GM23338 (cell line): ENCODE measurements around the gene B4GALNT1. TPM values are rescaled to one million over a fixed set of nuclear protein-coding genes. Genes with fewer than 3 reads are reported as not detected.

Experiments
- ATAC-seq: fragments of 200-7000 bp; cut with Tn5 transposase; 3 replicates; pipeline ENCODE4 v1.9.1; 2020
- DNase-seq: peaks from one replicate; pipeline ENCODE4 v3.0.0-alpha.2; 2015; ENCODE audit warnings: low spot score
- H2AFZ ChIP-seq: fragments of 200-600 bp; sonication (generic); 2 replicates; pipeline ENCODE4 v1.8.0; 2016; ENCODE audit warnings: antibody characterized with exemption, mild to moderate bottlenecking, moderate library complexity
- H3F3A ChIP-seq: fragments of 200-600 bp; sonication (generic); replicated peaks from 2 replicates; pipeline ENCODE4 v1.8.0; 2017; ENCODE audit warnings: antibody characterized with exemption, mixed run types, low read depth
- H3K27ac ChIP-seq: fragments of 200-600 bp; sonication (generic); 2 replicates; pipeline ENCODE4 v1.6.1; 2016; ENCODE audit warnings: low read depth
- H3K27me3 ChIP-seq: fragments of 200-600 bp; sonication (generic); 2 replicates; pipeline ENCODE4 v1.8.0; 2016; ENCODE audit warnings: mild to moderate bottlenecking, mixed run types, moderate library complexity; ENCODE audit not compliant: insufficient read depth
- H3K36me3 ChIP-seq: fragments of 200-600 bp; sonication (generic); 2 replicates; pipeline ENCODE4 v1.8.0; 2016; ENCODE audit warnings: mild to moderate bottlenecking; ENCODE audit not compliant: insufficient read depth
- H3K4me1 ChIP-seq: fragments of 200-600 bp; sonication (generic); 2 replicates; pipeline ENCODE4 v1.8.0; 2016; ENCODE audit warnings: mild to moderate bottlenecking, moderate library complexity; ENCODE audit not compliant: insufficient read depth
- H3K4me2 ChIP-seq: fragments of 200-600 bp; sonication (generic); 2 replicates; pipeline ENCODE4 v1.7.1; 2017; ENCODE audit warnings: mixed run types
- H3K4me3 ChIP-seq: fragments of 200-600 bp; sonication (generic); 2 replicates; pipeline ENCODE4 v1.6.1; 2016; ENCODE audit warnings: mixed run types
- H3K79me2 ChIP-seq: fragments of 200-600 bp; sonication (generic); replicated peaks from 2 replicates; pipeline ENCODE4 v1.8.0; 2017; ENCODE audit warnings: mild to moderate bottlenecking; ENCODE audit not compliant: insufficient read depth
- H3K9me2 ChIP-seq: fragments of 200-600 bp; sonication (generic); 2 replicates; pipeline ENCODE4 v1.8.0; 2017; ENCODE audit not compliant: insufficient read depth
- H4K20me1 ChIP-seq: fragments of 200-600 bp; sonication (generic); replicated peaks from 2 replicates; pipeline ENCODE4 v1.8.0; 2017; ENCODE audit warnings: mild to moderate bottlenecking; ENCODE audit not compliant: insufficient read depth
- H3K27ac Mint-ChIP-seq: 2 replicates; pipeline ENCODE4 v1.8.0; 2020; ENCODE audit warnings: inconsistent platforms, mild to moderate bottlenecking, moderate library complexity, mixed read lengths
- H3K27me3 Mint-ChIP-seq: 3 replicates; pipeline ENCODE4 v1.8.0; 2022; ENCODE audit warnings: low read depth, mild to moderate bottlenecking, moderate library complexity, mixed read lengths, inconsistent platforms; ENCODE audit not compliant: insufficient read depth, poor library complexity
- H3K36me3 Mint-ChIP-seq: 3 replicates; pipeline ENCODE4 v1.8.0; 2021; ENCODE audit warnings: low read depth, mild to moderate bottlenecking, inconsistent platforms, moderate library complexity, mixed read lengths
- H3K4me1 Mint-ChIP-seq: 3 replicates; pipeline ENCODE4 v1.8.0; 2020; ENCODE audit warnings: mild to moderate bottlenecking, inconsistent platforms, mixed read lengths
- H3K4me3 Mint-ChIP-seq: 3 replicates; pipeline ENCODE4 v1.8.0; 2021; ENCODE audit warnings: moderate library complexity, mild to moderate bottlenecking, inconsistent platforms, mixed read lengths
- H3K9me3 Mint-ChIP-seq: 3 replicates; pipeline ENCODE4 v1.8.0; 2020; ENCODE audit warnings: moderate library complexity, mild to moderate bottlenecking, inconsistent platforms, mixed read lengths
- CREB1 ChIP-seq: fragments of 250-450 bp; sonication (Bioruptor Pico); IDR thresholded peaks from 2 replicates; pipeline ENCODE4 v1.5.0; 2020; ENCODE audit warnings: low read depth, mild to moderate bottlenecking, moderate library complexity
- EZH2 ChIP-seq: fragments of 200-600 bp; sonication (generic); IDR thresholded peaks from one replicate; pipeline ENCODE4 v1.8.0; 2017; ENCODE audit warnings: antibody characterized with exemption, mild to moderate bottlenecking, low read depth; ENCODE audit not compliant: unreplicated experiment
- EZH2phosphoT487 ChIP-seq: fragments of 200-600 bp; sonication (generic); IDR thresholded peaks from one replicate; pipeline ENCODE4 v1.8.1; 2018; ENCODE audit warnings: antibody characterized with exemption; ENCODE audit not compliant: unreplicated experiment
- JUNB ChIP-seq: IDR thresholded peaks from one replicate; pipeline ENCODE4 v1.6.1; 2016; ENCODE audit warnings: antibody characterized with exemption; ENCODE audit not compliant: unreplicated experiment
- NANOG ChIP-seq: IDR thresholded peaks from 2 replicates; pipeline ENCODE4 v1.6.1; 2016; ENCODE audit warnings: antibody characterized with exemption, borderline replicate concordance
- POLR2AphosphoS5 ChIP-seq: IDR thresholded peaks from 2 replicates; pipeline ENCODE4 v1.6.1; 2016; ENCODE audit warnings: antibody characterized with exemption, low read depth
- STAT1 ChIP-seq: IDR thresholded peaks from one replicate; pipeline ENCODE4 v1.6.1; 2016; ENCODE audit warnings: antibody characterized with exemption; ENCODE audit not compliant: unreplicated experiment
- ZNF114 ChIP-seq: fragments of 250-450 bp; sonication (Bioruptor Pico); IDR thresholded peaks from 2 replicates; pipeline ENCODE4 v1.5.0; 2020; ENCODE audit warnings: mild to moderate bottlenecking, moderate library complexity
- ZNF331 ChIP-seq: fragments of 250-450 bp; sonication (Bioruptor Pico); IDR thresholded peaks from 2 replicates; pipeline ENCODE4 v1.5.0; 2020; ENCODE audit warnings: low read depth, mild to moderate bottlenecking, moderate library complexity
- polyA plus RNA-seq: library from polyadenylated mRNA; unstranded; fragments of >200 nt; fragmentation: Nextera tagmentation; extraction: Ambion mirVana; gene quantifications from 2 replicates; pipeline ENCODE4 v1.2.1, GENCODE V29; 2016
- total RNA-seq: library from RNA; depleted of rRNA; stranded (reverse); fragments of >200 nt; shearing (Covaris generic); gene quantifications from 2 replicates; pipeline ENCODE4 v1.2.3, GENCODE V29; 2014
- TF ChIP-seq, protein P1 (sequence below): IDR thresholded peaks from one replicate; pipeline ENCODE4 v1.6.1; 2018; ENCODE audit warnings: antibody characterized with exemption; ENCODE audit not compliant: unreplicated experiment
- TF ChIP-seq, protein P2 (sequence below): IDR thresholded peaks from 2 replicates; pipeline ENCODE4 v1.6.1; 2016; ENCODE audit warnings: antibody characterized with exemption
- TF ChIP-seq, protein P3 (sequence below): fragments of 250-450 bp; sonication (Bioruptor Pico); IDR thresholded peaks from 2 replicates; pipeline ENCODE4 v1.5.0; 2020; ENCODE audit warnings: mild to moderate bottlenecking, moderate library complexity
- TF ChIP-seq, protein P4 (sequence below), 2 experiments: fragments of 200-600 bp in 1 of 2; sonication (generic) in 1 of 2; conservative IDR thresholded peaks; 2 replicates each; pipeline versions ENCODE4 v1.5.1 to v1.6.1; 2016 to 2017; ENCODE audit warnings: antibody characterized with exemption in 2 of 2, low read depth in 2 of 2, mild to moderate bottlenecking in 2 of 2, moderate library complexity in 1 of 2

B4GALNT1 gene
- total and polyA plus RNA-seq, 2 experiments from 2014 or later = 1.3 to 2.4 TPM

DNA sequence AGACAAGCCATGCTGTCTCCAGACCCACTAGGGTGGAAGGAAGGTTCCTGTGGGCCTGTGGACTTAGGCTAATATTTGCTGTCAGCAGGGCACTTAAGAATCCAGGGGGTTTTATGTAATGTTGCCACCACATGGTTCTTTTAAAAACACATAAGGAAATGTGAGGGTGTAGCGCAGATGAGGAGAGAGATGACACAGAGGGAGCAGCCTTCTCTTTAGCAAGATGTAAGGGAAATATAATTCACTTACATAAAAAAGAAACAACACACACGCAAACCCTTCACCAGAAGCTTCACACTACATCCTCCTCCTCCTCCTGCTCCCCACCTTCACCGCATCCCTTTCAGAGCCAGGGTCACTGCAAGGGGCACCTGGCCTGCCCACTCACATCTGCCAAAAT, 46.9 kb downstream of the B4GALNT1 start:
- peaks cover 16% of the 10 kb centered on the region for H3F3A ChIP-seq
- H3K4me3 ChIP-seq = no peak overlapping the region
- peaks cover 8% of the 10 kb centered on the region for H3K36me3 ChIP-seq
- DNase-seq = no peak
- H3K9me2 ChIP-seq = no peaks in the 10 kb centered on the region
- Mint-ChIP-seq H3K36me3 (peaks cover 10% of the 10 kb centered on the region), H3K27ac (no peak overlapping the region), H3K27me3 (peaks cover 3% of the 10 kb centered on the region), H3K9me3 (no peaks in the 10 kb centered on the region), H3K4me1 (peaks cover 9% of the 10 kb centered on the region), H3K4me3 (no peak overlapping the region)
- peaks cover 10% of the 10 kb centered on the region; the same call in 1 of the 2 replicates for H4K20me1 ChIP-seq
- no peak overlapping the region for H3K27ac ChIP-seq
- 0 out of 2 replicates have a peak, but pooled peaks cover 8% of the 10 kb centered on the region for H3K27me3 ChIP-seq
- H3K4me2 ChIP-seq = no peak overlapping the region
- no peak overlapping the region for H2AFZ ChIP-seq
- H3K79me2 ChIP-seq = no peaks in the 10 kb centered on the region
- peaks cover 4% of the 10 kb centered on the region; the same call in 1 of the 2 replicates for H3K4me1 ChIP-seq
- no peak for ATAC-seq
- TF ChIP-seq POLR2AphosphoS5 (no peak), CREB1 (CRISPR knock-in tag) (no peak), JUNB (no peak), EZH2 (no peak), NANOG (no peak), EZH2phosphoT487 (no peak), STAT1 (no peak), ZNF331 (no peak), ZNF114 (no peak)
- TF ChIP-seq, protein P1, sequence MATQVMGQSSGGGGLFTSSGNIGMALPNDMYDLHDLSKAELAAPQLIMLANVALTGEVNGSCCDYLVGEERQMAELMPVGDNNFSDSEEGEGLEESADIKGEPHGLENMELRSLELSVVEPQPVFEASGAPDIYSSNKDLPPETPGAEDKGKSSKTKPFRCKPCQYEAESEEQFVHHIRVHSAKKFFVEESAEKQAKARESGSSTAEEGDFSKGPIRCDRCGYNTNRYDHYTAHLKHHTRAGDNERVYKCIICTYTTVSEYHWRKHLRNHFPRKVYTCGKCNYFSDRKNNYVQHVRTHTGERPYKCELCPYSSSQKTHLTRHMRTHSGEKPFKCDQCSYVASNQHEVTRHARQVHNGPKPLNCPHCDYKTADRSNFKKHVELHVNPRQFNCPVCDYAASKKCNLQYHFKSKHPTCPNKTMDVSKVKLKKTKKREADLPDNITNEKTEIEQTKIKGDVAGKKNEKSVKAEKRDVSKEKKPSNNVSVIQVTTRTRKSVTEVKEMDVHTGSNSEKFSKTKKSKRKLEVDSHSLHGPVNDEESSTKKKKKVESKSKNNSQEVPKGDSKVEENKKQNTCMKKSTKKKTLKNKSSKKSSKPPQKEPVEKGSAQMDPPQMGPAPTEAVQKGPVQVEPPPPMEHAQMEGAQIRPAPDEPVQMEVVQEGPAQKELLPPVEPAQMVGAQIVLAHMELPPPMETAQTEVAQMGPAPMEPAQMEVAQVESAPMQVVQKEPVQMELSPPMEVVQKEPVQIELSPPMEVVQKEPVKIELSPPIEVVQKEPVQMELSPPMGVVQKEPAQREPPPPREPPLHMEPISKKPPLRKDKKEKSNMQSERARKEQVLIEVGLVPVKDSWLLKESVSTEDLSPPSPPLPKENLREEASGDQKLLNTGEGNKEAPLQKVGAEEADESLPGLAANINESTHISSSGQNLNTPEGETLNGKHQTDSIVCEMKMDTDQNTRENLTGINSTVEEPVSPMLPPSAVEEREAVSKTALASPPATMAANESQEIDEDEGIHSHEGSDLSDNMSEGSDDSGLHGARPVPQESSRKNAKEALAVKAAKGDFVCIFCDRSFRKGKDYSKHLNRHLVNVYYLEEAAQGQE = no peak
- TF ChIP-seq, protein P2, sequence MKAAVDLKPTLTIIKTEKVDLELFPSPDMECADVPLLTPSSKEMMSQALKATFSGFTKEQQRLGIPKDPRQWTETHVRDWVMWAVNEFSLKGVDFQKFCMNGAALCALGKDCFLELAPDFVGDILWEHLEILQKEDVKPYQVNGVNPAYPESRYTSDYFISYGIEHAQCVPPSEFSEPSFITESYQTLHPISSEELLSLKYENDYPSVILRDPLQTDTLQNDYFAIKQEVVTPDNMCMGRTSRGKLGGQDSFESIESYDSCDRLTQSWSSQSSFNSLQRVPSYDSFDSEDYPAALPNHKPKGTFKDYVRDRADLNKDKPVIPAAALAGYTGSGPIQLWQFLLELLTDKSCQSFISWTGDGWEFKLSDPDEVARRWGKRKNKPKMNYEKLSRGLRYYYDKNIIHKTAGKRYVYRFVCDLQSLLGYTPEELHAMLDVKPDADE = no peak
- TF ChIP-seq, protein P3, sequence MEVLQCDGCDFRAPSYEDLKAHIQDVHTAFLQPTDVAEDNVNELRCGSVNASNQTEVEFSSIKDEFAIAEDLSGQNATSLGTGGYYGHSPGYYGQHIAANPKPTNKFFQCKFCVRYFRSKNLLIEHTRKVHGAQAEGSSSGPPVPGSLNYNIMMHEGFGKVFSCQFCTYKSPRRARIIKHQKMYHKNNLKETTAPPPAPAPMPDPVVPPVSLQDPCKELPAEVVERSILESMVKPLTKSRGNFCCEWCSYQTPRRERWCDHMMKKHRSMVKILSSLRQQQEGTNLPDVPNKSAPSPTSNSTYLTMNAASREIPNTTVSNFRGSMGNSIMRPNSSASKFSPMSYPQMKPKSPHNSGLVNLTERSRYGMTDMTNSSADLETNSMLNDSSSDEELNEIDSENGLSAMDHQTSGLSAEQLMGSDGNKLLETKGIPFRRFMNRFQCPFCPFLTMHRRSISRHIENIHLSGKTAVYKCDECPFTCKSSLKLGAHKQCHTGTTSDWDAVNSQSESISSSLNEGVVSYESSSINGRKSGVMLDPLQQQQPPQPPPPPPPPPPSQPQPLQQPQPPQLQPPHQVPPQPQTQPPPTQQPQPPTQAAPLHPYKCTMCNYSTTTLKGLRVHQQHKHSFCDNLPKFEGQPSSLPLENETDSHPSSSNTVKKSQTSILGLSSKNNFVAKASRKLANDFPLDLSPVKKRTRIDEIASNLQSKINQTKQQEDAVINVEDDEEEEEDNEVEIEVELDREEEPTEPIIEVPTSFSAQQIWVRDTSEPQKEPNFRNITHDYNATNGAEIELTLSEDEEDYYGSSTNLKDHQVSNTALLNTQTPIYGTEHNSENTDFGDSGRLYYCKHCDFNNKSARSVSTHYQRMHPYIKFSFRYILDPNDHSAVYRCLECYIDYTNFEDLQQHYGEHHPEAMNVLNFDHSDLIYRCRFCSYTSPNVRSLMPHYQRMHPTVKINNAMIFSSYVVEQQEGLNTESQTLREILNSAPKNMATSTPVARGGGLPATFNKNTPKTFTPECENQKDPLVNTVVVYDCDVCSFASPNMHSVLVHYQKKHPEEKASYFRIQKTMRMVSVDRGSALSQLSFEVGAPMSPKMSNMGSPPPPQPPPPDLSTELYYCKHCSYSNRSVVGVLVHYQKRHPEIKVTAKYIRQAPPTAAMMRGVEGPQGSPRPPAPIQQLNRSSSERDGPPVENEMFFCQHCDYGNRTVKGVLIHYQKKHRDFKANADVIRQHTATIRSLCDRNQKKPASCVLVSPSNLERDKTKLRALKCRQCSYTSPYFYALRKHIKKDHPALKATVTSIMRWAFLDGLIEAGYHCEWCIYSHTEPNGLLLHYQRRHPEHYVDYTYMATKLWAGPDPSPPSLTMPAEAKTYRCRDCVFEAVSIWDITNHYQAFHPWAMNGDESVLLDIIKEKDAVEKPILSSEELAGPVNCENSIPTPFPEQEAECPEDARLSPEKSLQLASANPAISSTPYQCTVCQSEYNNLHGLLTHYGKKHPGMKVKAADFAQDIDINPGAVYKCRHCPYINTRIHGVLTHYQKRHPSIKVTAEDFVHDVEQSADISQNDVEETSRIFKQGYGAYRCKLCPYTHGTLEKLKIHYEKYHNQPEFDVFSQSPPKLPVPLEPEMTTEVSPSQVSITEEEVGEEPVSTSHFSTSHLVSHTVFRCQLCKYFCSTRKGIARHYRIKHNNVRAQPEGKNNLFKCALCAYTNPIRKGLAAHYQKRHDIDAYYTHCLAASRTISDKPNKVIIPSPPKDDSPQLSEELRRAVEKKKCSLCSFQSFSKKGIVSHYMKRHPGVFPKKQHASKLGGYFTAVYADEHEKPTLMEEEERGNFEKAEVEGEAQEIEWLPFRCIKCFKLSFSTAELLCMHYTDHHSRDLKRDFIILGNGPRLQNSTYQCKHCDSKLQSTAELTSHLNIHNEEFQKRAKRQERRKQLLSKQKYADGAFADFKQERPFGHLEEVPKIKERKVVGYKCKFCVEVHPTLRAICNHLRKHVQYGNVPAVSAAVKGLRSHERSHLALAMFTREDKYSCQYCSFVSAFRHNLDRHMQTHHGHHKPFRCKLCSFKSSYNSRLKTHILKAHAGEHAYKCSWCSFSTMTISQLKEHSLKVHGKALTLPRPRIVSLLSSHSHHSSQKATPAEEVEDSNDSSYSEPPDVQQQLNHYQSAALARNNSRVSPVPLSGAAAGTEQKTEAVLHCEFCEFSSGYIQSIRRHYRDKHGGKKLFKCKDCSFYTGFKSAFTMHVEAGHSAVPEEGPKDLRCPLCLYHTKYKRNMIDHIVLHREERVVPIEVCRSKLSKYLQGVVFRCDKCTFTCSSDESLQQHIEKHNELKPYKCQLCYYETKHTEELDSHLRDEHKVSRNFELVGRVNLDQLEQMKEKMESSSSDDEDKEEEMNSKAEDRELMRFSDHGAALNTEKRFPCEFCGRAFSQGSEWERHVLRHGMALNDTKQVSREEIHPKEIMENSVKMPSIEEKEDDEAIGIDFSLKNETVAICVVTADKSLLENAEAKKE (CRISPR knock-in tag) = no peak
- TF ChIP-seq, protein P4, sequence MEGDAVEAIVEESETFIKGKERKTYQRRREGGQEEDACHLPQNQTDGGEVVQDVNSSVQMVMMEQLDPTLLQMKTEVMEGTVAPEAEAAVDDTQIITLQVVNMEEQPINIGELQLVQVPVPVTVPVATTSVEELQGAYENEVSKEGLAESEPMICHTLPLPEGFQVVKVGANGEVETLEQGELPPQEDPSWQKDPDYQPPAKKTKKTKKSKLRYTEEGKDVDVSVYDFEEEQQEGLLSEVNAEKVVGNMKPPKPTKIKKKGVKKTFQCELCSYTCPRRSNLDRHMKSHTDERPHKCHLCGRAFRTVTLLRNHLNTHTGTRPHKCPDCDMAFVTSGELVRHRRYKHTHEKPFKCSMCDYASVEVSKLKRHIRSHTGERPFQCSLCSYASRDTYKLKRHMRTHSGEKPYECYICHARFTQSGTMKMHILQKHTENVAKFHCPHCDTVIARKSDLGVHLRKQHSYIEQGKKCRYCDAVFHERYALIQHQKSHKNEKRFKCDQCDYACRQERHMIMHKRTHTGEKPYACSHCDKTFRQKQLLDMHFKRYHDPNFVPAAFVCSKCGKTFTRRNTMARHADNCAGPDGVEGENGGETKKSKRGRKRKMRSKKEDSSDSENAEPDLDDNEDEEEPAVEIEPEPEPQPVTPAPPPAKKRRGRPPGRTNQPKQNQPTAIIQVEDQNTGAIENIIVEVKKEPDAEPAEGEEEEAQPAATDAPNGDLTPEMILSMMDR (conservative IDR thresholded peaks at IDR 0.05; ENCODE audit: low read depth in 2 of 2) = no peak
